ENCODE results near the gene BOC. TPM values are rescaled to one million over a fixed set of nuclear protein-coding genes. Genes with fewer than 3 reads are reported as not detected.
A peak's percentile ranks its signal among the peaks of the same experiment; 100 is the strongest.

Gene BOC
- total RNA-seq, 1 experiment from 2014 or later, result 3.5 TPM

DNA sequence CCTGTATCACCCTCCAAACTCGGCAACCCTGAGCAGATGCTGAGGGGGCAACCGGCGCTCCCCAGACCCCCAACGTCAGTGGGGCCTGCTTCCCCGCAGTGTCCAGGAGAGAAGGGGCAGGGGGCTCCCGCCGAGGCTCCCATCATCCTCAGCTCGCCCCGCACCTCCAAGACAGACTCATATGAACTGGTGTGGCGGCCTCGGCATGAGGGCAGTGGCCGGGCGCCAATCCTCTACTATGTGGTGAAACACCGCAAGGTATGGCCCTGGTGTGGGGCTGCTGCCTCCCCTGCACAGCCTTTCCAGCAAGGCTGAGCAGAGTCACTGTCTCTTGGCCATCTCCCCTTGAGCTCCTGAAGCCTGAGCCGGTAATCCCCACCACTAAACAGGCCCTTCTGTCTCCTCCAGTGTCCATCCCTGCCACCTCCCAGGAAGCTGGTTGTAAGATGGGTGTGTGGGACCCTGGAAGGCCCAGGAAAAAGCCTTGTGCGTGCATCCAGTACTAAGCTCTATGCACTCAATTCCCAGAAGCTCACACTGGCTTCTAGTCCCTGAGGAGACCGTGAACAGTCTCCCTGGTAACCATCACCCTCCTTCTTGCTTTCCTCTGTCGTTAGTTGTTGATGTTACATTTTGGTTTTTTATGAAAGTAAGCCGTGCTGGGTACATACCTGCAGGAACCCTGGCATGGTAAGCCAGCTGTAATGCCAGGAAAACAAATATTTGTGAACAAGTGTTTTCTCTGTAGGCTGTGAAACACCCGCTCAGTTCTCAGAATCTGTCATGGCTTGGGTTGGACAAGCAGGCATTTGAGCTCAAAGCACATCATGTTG lies 63.3 kb downstream of the BOC start:
- no peak overlapping the region for H3K4ac ChIP-seq (ENCODE audit: low read depth, low read length)
- no peaks in the 10 kb centered on the region for H3K79me1 ChIP-seq (ENCODE audit: insufficient read depth, low read depth, low read length, poor library complexity, severe bottlenecking)
- H4K91ac ChIP-seq (ENCODE audit: insufficient read length, low read depth, low read length), result no peak overlapping the region
- H2AK5ac ChIP-seq (ENCODE audit: insufficient read length, low read length), result no peak overlapping the region
- H2AFZ ChIP-seq (ENCODE audit: low read length), result no peak overlapping the region
- no peaks in the 10 kb centered on the region for H3K4me1 ChIP-seq (ENCODE audit: insufficient read depth, low read length)
- H3K27ac ChIP-seq (ENCODE audit: insufficient read length, low read depth, low read length), result no peak overlapping the region
- no peak overlapping the region for H4K5ac ChIP-seq (ENCODE audit: insufficient read length, low read depth, low read length)
- no peak overlapping the region for H3K23ac ChIP-seq (ENCODE audit: insufficient read length, low read depth, low read length)
- H3K27me3 Mint-ChIP-seq (ENCODE audit: low read depth), result 0 out of 2 replicates have a peak, but pooled peaks cover 2% of the 10 kb centered on the region
- H3K4me1 Mint-ChIP-seq, result peaks cover 21 to 38% of the 10 kb centered on the region in 2 experiments
- H3K18ac ChIP-seq (ENCODE audit: insufficient read length, low read depth, low read length), result no peak overlapping the region
- H4K8ac ChIP-seq (replicated peaks; ENCODE audit: insufficient read length, low read depth, low read length), result no peak overlapping the region
- H3K27me3 ChIP-seq (ENCODE audit: insufficient read depth, low read length), result no peaks in the 10 kb centered on the region
- no peaks in the 10 kb centered on the region for H3K23me2 ChIP-seq (ENCODE audit: insufficient read length, low read depth, low read length, poor library complexity, severe bottlenecking)
- H3K56ac ChIP-seq (ENCODE audit: insufficient read length, low read depth, low read length), result no peak overlapping the region
- H2BK12ac ChIP-seq (ENCODE audit: insufficient read length, low read depth, low read length), result no peak overlapping the region
- peak; percentile 15 for DNase-seq
- H3K4me3 Mint-ChIP-seq, result no peak overlapping the region
- no CpG with 5 or more reads among the region's 20 CpGs for WGBS (ENCODE audit: extremely low coverage, insufficient read length, low lambda C conversion rate)
- H3T11ph ChIP-seq (ENCODE audit: low read length), result no peak overlapping the region
- no peaks in the 10 kb centered on the region for H4K20me1 ChIP-seq (ENCODE audit: control insufficient read depth, insufficient read depth, insufficient read length)
- no peak overlapping the region for H2BK5ac ChIP-seq (ENCODE audit: insufficient read length, low read length)
- no peaks in the 10 kb centered on the region for H3K9me3 ChIP-seq (ENCODE audit: control insufficient read depth, low read depth, low read length)
- H2BK120ac ChIP-seq (ENCODE audit: low read depth, low read length, poor library complexity, severe bottlenecking), result no peak overlapping the region
- no peaks in the 10 kb centered on the region for H3K9me3 Mint-ChIP-seq
- no peak overlapping the region for H2BK15ac ChIP-seq (ENCODE audit: low read depth, low read length)
- H3K36me3 Mint-ChIP-seq (ENCODE audit: insufficient read depth in 1 of 3, low read depth in 3 of 3), result peaks cover 0 to 14% (median 7%) of the 10 kb centered on the region in 3 experiments; a peak in 5 of 7 replicates
- H3K27ac Mint-ChIP-seq, result no peak overlapping the region
- no peak overlapping the region for H3K4me2 ChIP-seq (ENCODE audit: insufficient read depth, insufficient read length, low read length)
- H3K9ac ChIP-seq (ENCODE audit: extremely low read depth, insufficient read length, low read length), result no peak overlapping the region
- TF ChIP-seq, protein P1, sequence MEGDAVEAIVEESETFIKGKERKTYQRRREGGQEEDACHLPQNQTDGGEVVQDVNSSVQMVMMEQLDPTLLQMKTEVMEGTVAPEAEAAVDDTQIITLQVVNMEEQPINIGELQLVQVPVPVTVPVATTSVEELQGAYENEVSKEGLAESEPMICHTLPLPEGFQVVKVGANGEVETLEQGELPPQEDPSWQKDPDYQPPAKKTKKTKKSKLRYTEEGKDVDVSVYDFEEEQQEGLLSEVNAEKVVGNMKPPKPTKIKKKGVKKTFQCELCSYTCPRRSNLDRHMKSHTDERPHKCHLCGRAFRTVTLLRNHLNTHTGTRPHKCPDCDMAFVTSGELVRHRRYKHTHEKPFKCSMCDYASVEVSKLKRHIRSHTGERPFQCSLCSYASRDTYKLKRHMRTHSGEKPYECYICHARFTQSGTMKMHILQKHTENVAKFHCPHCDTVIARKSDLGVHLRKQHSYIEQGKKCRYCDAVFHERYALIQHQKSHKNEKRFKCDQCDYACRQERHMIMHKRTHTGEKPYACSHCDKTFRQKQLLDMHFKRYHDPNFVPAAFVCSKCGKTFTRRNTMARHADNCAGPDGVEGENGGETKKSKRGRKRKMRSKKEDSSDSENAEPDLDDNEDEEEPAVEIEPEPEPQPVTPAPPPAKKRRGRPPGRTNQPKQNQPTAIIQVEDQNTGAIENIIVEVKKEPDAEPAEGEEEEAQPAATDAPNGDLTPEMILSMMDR (conservative IDR thresholded peaks at IDR 0.05), result no peak
- H3K79me2 ChIP-seq (ENCODE audit: insufficient read depth, low read length), result no peaks in the 10 kb centered on the region
- no peak overlapping the region for H2BK20ac ChIP-seq (ENCODE audit: low read depth, low read length, poor library complexity, severe bottlenecking)
- H3K14ac ChIP-seq (ENCODE audit: insufficient read depth, low read length), result no peak overlapping the region
